Measurements from ENCODE around the gene EFCAB8.

Gene EFCAB8

DNA sequence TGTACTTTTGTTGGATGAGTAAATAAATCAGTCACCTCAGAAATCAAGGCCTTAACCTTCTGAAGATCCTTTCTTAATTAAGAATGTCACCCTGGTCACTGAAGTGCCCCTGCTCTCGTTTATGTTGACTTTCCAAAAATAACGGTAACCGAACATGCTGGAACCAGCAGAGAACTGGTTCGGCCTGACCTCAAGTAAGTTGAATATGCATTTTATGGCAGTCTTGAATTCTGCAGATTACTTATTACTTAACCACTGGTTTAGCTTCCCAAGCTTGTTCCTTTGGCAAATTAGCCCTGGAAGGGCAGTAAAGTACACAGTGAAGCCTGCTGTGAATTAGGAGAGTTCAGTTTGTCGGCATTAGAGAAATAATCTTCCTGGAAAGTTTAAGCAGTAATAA lies 26.7 kb upstream of the EFCAB8 start:
- Histone ChIP-seq H3K79me1 (ENCODE audit: low read depth, low read length) (peaks cover 2% of the 10 kb centered on the region), H3K18ac (ENCODE audit: low read length) (no peak overlapping the region), H3K4me1 (ENCODE audit: control insufficient read depth in 2 of 2, insufficient read depth in 1 of 2, low read depth in 1 of 2, low read length in 2 of 2) (peaks cover 0 to 2% of the 10 kb centered on the region in 2 donors), H3K27ac (replicated peaks; ENCODE audit: low read length) (no peak overlapping the region), H3K9me3 (replicated peaks in 1 of 2; ENCODE audit: control insufficient read depth in 2 of 2, insufficient read depth in 1 of 2, low read depth in 1 of 2, low read length in 2 of 2) (peaks cover 2 to 8% of the 10 kb centered on the region in 2 donors), H2BK120ac (ENCODE audit: low read depth, low read length) (no peak overlapping the region), H3K4me2 (ENCODE audit: insufficient read depth, low read length, poor library complexity, severe bottlenecking) (no peak overlapping the region), H2BK12ac (ENCODE audit: low read length) (no peak overlapping the region), H2AFZ (ENCODE audit: low read length) (no peak overlapping the region), H2BK15ac (ENCODE audit: low read length) (no peak overlapping the region), H3K9ac (ENCODE audit: low read depth, low read length, poor library complexity) (no peak overlapping the region), H3K4me3 (ENCODE audit: low read length in 2 of 2) (no peak overlapping the region), H3K27me3 (ENCODE audit: control insufficient read depth in 3 of 3, insufficient read depth in 3 of 3, low read depth in 1 of 3, low read length in 3 of 3) (no peaks in the 10 kb centered on the region), H3K14ac (ENCODE audit: low read length) (no peak overlapping the region), H2BK5ac (ENCODE audit: low read length) (no peak overlapping the region), H3K4ac (ENCODE audit: low read length) (no peak overlapping the region), H3K36me3 (replicated peaks in 1 of 2; ENCODE audit: control insufficient read depth in 2 of 2, insufficient read depth in 2 of 2, low read length in 2 of 2) (peaks cover 21 to 93% of the 10 kb centered on the region in 2 donors), H4K91ac (ENCODE audit: low read depth, low read length, poor library complexity) (no peak overlapping the region), H3K23ac (ENCODE audit: low read depth, low read length, poor library complexity) (no peak overlapping the region), H4K8ac (ENCODE audit: low read depth, low read length) (no peak overlapping the region), H2AK5ac (ENCODE audit: low read depth, low read length) (no peak overlapping the region)
- DNase-seq (ENCODE audit: low spot score): no peak
- no CpG with 5 or more reads among the region's 5 CpGs for WGBS, 2 donors (ENCODE audit: extremely low coverage in 2 of 2, insufficient read length in 2 of 2, insufficient replicate concordance in 1 of 2)

DNA sequence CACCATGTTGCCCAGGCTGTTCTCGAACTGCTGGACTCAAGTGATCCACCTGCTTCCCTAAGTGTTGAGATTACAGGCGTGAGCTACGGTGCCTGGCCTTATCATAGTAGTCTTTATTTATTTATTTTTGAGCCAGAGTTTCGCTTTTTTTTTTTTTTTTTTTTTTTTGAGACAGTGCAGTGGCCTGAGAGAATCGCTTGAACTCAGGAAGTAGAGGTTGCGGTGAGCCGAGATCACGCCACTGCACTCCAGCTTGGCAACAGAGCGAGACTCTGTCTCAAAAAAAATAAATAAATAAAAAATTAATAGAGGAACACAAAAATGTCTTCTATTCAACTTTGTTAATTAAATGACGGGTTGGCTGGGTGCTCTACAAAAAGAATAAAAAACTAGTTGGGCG lies 26.1 kb upstream of the EFCAB8 start:
- H2BK15ac ChIP-seq (ENCODE audit: low read length): no peak overlapping the region
- peaks cover 0 to 2% of the 10 kb centered on the region in 2 donors for H3K4me1 ChIP-seq (ENCODE audit: control insufficient read depth in 2 of 2, insufficient read depth in 1 of 2, low read depth in 1 of 2, low read length in 2 of 2)
- no peak overlapping the region for H3K18ac ChIP-seq (ENCODE audit: low read length)
- H2AFZ ChIP-seq (ENCODE audit: low read length): no peak overlapping the region
- H3K4me2 ChIP-seq (ENCODE audit: insufficient read depth, low read length, poor library complexity, severe bottlenecking): no peak overlapping the region
- no peak overlapping the region for H3K14ac ChIP-seq (ENCODE audit: low read length)
- no peak overlapping the region for H3K4ac ChIP-seq (ENCODE audit: low read length)
- no peak overlapping the region for H2BK12ac ChIP-seq (ENCODE audit: low read length)
- no peak overlapping the region for H3K4me3 ChIP-seq (ENCODE audit: low read length in 2 of 2)
- no peak overlapping the region for H3K23ac ChIP-seq (ENCODE audit: low read depth, low read length, poor library complexity)
- H2BK120ac ChIP-seq (ENCODE audit: low read depth, low read length): no peak overlapping the region
- H3K36me3 ChIP-seq (replicated peaks in 1 of 2; ENCODE audit: control insufficient read depth in 2 of 2, insufficient read depth in 2 of 2, low read length in 2 of 2): peaks cover 24 to 95% of the 10 kb centered on the region in 2 donors
- H3K9ac ChIP-seq (ENCODE audit: low read depth, low read length, poor library complexity): no peak overlapping the region
- peaks cover 2 to 8% of the 10 kb centered on the region in 2 donors for H3K9me3 ChIP-seq (replicated peaks in 1 of 2; ENCODE audit: control insufficient read depth in 2 of 2, insufficient read depth in 1 of 2, low read depth in 1 of 2, low read length in 2 of 2)
- H3K27ac ChIP-seq (replicated peaks; ENCODE audit: low read length): no peak overlapping the region
- peaks cover 4% of the 10 kb centered on the region for H3K79me1 ChIP-seq (ENCODE audit: low read depth, low read length)
- H4K91ac ChIP-seq (ENCODE audit: low read depth, low read length, poor library complexity): no peak overlapping the region
- DNase-seq (ENCODE audit: low spot score): no peak
- H2AK5ac ChIP-seq (ENCODE audit: low read depth, low read length): no peak overlapping the region
- WGBS, 2 donors (ENCODE audit: extremely low coverage in 2 of 2, insufficient read length in 2 of 2, insufficient replicate concordance in 1 of 2): no CpG with 5 or more reads among the region's 11 CpGs
- no peaks in the 10 kb centered on the region for H3K27me3 ChIP-seq (ENCODE audit: control insufficient read depth in 3 of 3, insufficient read depth in 3 of 3, low read depth in 1 of 3, low read length in 3 of 3)
- H4K8ac ChIP-seq (ENCODE audit: low read depth, low read length): no peak overlapping the region
- H2BK5ac ChIP-seq (ENCODE audit: low read length): no peak overlapping the region

DNA sequence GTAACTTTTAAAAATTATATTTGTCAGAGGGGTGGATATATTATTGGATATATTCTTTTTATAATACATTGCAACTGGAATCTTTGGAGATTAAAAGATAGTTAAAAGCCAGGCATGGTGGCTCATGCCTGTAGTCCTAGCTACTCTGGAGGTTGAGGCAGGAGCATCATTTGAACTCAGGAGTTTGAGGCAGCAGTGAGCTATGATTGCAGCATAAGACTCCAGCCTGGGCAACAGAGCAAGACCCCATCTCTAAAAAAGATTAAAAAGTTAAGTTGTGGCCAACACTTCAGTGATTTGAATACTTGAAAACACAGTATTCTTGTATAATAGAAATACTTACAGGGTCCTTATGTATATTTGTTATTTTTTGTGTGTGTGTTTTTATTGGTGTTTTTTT lies 23.8 kb upstream of the EFCAB8 start:
- H3K36me3 ChIP-seq (replicated peaks in 1 of 2; ENCODE audit: control insufficient read depth in 2 of 2, insufficient read depth in 2 of 2, low read length in 2 of 2): peaks cover 38 to 95% of the 10 kb centered on the region in 2 donors
- H3K4me1 ChIP-seq (ENCODE audit: control insufficient read depth in 2 of 2, insufficient read depth in 1 of 2, low read depth in 1 of 2, low read length in 2 of 2): peaks cover 0 to 2% of the 10 kb centered on the region in 2 donors
- H3K27ac ChIP-seq (replicated peaks; ENCODE audit: low read length): no peak overlapping the region
- no peaks in the 10 kb centered on the region for H3K27me3 ChIP-seq (ENCODE audit: control insufficient read depth in 3 of 3, insufficient read depth in 3 of 3, low read depth in 1 of 3, low read length in 3 of 3)
- H3K4ac ChIP-seq (ENCODE audit: low read length): no peak overlapping the region
- H2BK120ac ChIP-seq (ENCODE audit: low read depth, low read length): no peak overlapping the region
- no peak overlapping the region for H3K14ac ChIP-seq (ENCODE audit: low read length)
- peaks cover 4% of the 10 kb centered on the region for H3K79me1 ChIP-seq (ENCODE audit: low read depth, low read length)
- no peak overlapping the region for H2BK15ac ChIP-seq (ENCODE audit: low read length)
- H2AK5ac ChIP-seq (ENCODE audit: low read depth, low read length): no peak overlapping the region
- H4K8ac ChIP-seq (ENCODE audit: low read depth, low read length): no peak overlapping the region
- no peak for DNase-seq (ENCODE audit: low spot score)
- H3K4me2 ChIP-seq (ENCODE audit: insufficient read depth, low read length, poor library complexity, severe bottlenecking): no peak overlapping the region
- H3K9me3 ChIP-seq (replicated peaks in 1 of 2; ENCODE audit: control insufficient read depth in 2 of 2, insufficient read depth in 1 of 2, low read depth in 1 of 2, low read length in 2 of 2): peaks cover 2 to 5% of the 10 kb centered on the region in 2 donors
- no peak overlapping the region for H3K23ac ChIP-seq (ENCODE audit: low read depth, low read length, poor library complexity)
- no peak overlapping the region for H3K4me3 ChIP-seq (ENCODE audit: low read length in 2 of 2)
- H3K9ac ChIP-seq (ENCODE audit: low read depth, low read length, poor library complexity): no peak overlapping the region
- no peak overlapping the region for H2BK5ac ChIP-seq (ENCODE audit: low read length)
- H2BK12ac ChIP-seq (ENCODE audit: low read length): no peak overlapping the region
- no peak overlapping the region for H3K18ac ChIP-seq (ENCODE audit: low read length)
- H4K91ac ChIP-seq (ENCODE audit: low read depth, low read length, poor library complexity): no peak overlapping the region
- no peak overlapping the region for H2AFZ ChIP-seq (ENCODE audit: low read length)

DNA sequence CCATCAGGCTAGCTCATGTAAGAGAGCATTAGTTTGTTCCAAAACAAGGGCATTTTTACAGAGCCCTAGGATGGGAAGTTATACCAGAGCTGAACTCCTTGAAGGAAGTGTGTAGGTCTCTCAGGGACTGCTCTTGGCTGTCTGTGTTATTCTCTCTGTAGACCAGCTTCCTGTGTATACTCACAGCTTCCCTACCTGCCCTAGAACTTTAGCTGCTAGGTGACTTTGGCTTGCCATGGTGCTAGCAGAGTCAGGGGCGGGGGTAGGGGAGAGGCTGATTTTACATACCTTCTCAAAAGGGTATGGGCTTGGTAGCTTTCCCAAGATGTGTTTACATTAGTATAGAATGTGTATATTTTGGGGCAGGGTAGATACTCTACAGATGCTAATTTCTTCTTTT lies 21.6 kb upstream of the EFCAB8 start:
- Histone ChIP-seq H2AK5ac (ENCODE audit: low read depth, low read length) (no peak overlapping the region), H3K36me3 (replicated peaks in 1 of 2; ENCODE audit: control insufficient read depth in 2 of 2, insufficient read depth in 2 of 2, low read length in 2 of 2) (peaks cover 41 to 93% of the 10 kb centered on the region in 2 donors)

More for the DNA sequence above, 21.6 kb upstream of the EFCAB8 start:
- H3K9ac ChIP-seq (ENCODE audit: low read depth, low read length, poor library complexity): no peak overlapping the region
- no peak overlapping the region for H3K23ac ChIP-seq (ENCODE audit: low read depth, low read length, poor library complexity)
- no peak for DNase-seq (ENCODE audit: low spot score)
- no peak overlapping the region for H4K8ac ChIP-seq (ENCODE audit: low read depth, low read length)
- H4K91ac ChIP-seq (ENCODE audit: low read depth, low read length, poor library complexity): no peak overlapping the region
- no peak overlapping the region for H2BK120ac ChIP-seq (ENCODE audit: low read depth, low read length)
- H3K14ac ChIP-seq (ENCODE audit: low read length): no peak overlapping the region
- peaks cover 3% of the 10 kb centered on the region for H3K79me1 ChIP-seq (ENCODE audit: low read depth, low read length)
- H3K18ac ChIP-seq (ENCODE audit: low read length): no peak overlapping the region
- H3K4me3 ChIP-seq (ENCODE audit: low read length in 2 of 2): no peak overlapping the region
- H2BK12ac ChIP-seq (ENCODE audit: low read length): no peak overlapping the region
- H3K4me1 ChIP-seq (ENCODE audit: control insufficient read depth in 2 of 2, insufficient read depth in 1 of 2, low read depth in 1 of 2, low read length in 2 of 2): no peaks in the 10 kb centered on the region
- H2BK5ac ChIP-seq (ENCODE audit: low read length): no peak overlapping the region
- H2AFZ ChIP-seq (ENCODE audit: low read length): no peak overlapping the region
- no peak overlapping the region for H2BK15ac ChIP-seq (ENCODE audit: low read length)
- no peak overlapping the region for H3K4me2 ChIP-seq (ENCODE audit: insufficient read depth, low read length, poor library complexity, severe bottlenecking)
- no CpG with 5 or more reads among the region's 1 CpG for WGBS, 2 donors (ENCODE audit: extremely low coverage in 2 of 2, insufficient read length in 2 of 2, insufficient replicate concordance in 1 of 2)
- H3K27ac ChIP-seq (replicated peaks; ENCODE audit: low read length): no peak overlapping the region
- H3K9me3 ChIP-seq (replicated peaks in 1 of 2; ENCODE audit: control insufficient read depth in 2 of 2, insufficient read depth in 1 of 2, low read depth in 1 of 2, low read length in 2 of 2): no peaks in the 10 kb centered on the region
- no peak overlapping the region for H3K4ac ChIP-seq (ENCODE audit: low read length)
- no peaks in the 10 kb centered on the region for H3K27me3 ChIP-seq (ENCODE audit: control insufficient read depth in 3 of 3, insufficient read depth in 3 of 3, low read depth in 1 of 3, low read length in 3 of 3)

Measured in neuronal stem cell (in vitro differentiated cells).